ENCODE measurements around the gene COX6B1. TPM values are rescaled to one million over a fixed set of nuclear protein-coding genes. Genes with fewer than 3 reads are reported as not detected.
"Not testable (repeated sequence)": the region's sequence is repeated elsewhere in the genome, so short reads cannot be mapped to it uniquely, and the experiment has no call there.

The COX6B1 gene
- polyA plus RNA-seq, 4 donors = 224 to 359 (median 312) TPM

GRCh38 chr19:35663981-35664380 lies 15.9 kb downstream of the COX6B1 start:
- DNase-seq (ENCODE audit: low read depth in 4 of 4, low spot score in 3 of 4) = no peak

- DNase-seq (ENCODE audit: low read depth in 4 of 4, low spot score in 3 of 4) = no peak
Observed at GRCh38 chr19:35665157-35665556, 17.0 kb downstream of the COX6B1 start.

- no peak for DNase-seq (ENCODE audit: low read depth in 4 of 4, low spot score in 3 of 4)
Observed at GRCh38 chr19:35665604-35666003, 17.5 kb downstream of the COX6B1 start.

GRCh38 chr19:35666251-35666913 lies 18.3 kb downstream of the COX6B1 start, which contains the start of gene UPK1A:
Gene UPK1A, plus strand, starts transcription at chr19:35666517. Its CDS starts 296 bp downstream, at chr19:35666813.
- no peak for DNase-seq (ENCODE audit: low read depth in 4 of 4, low spot score in 3 of 4)

- DNase-seq (ENCODE audit: low read depth in 4 of 4, low spot score in 3 of 4) = no peak
Observed at GRCh38 chr19:35669566-35669965, 21.4 kb downstream of the COX6B1 start.

- DNase-seq (ENCODE audit: low read depth in 4 of 4, low spot score in 3 of 4) = no peak
Observed at GRCh38 chr19:35669974-35670373, 21.9 kb downstream of the COX6B1 start.

DNA sequence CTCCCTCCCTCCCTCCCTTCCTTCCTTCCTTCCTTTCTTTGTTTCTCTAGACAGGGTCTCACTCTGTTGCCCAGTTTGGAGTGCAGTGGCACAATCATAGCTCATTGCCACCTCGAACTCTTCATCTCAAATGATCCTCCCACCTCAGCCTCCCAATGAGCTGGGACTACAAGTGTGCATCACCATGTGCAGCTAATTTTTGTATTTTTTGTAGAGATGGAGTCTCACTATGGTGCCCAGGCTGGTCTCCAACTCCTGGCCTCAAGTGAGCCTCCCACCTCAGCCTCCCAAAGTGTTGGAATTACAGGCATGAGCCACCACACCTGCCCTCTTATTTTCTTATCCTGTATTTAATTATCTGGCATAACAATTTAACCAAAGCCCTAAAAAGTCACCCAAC lies 22.6 kb downstream of the COX6B1 start:
- no peak for DNase-seq (ENCODE audit: low read depth in 4 of 4, low spot score in 3 of 4)

DNA sequence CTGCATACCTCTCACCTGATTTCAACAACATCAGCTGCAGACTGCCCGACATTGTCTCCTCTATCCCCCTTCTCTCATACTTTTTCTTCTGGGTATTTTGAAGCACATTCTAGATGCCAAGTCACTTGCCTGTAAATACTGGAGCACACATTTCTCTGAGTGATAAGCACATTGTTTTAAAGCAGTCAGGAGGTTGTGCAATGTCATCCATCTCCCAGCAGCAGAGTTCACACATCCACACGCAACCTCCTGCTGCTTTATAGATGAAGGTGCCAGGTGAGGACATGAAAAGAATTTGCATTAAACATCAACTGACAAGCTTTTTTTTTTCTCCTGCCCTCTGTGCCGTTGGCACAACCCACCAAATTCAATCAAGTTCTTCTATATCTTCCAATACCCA lies 23.7 kb downstream of the COX6B1 start:
- no peak for DNase-seq (ENCODE audit: low read depth in 4 of 4, low spot score in 3 of 4)

DNA sequence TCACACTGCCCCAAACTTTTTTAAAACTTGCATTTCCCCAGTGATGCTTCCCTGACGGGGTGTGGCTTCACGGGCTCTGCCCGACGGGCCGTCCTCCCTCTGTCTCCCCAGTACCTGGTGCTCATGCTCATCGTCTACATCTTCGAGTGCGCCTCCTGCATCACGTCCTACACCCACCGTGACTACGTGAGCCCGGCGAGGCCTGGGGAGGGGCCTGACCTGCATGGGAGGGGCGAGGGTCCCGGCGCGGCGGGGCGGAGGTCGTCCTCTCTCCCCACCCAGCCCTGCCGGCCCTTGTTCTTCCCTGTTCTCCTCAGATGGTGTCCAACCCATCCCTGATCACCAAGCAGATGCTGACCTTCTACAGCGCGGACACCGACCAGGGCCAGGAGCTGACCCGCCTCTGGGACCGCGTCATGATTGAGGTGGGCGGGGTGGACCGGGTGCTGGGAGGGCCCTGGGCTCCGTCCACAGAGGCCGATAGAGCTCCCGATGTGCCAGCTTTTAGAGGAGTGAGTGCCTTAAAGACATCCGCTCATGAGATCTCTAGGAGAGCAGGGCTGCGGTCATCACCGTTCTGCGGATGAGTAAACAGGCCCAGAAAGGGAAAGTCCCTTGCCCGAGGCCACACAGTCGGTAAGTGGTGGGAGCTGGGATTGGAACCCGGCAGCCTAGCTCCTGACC lies 25.1 kb downstream of the COX6B1 start:
- no peak for DNase-seq (ENCODE audit: low read depth in 4 of 4, low spot score in 3 of 4)

DNA sequence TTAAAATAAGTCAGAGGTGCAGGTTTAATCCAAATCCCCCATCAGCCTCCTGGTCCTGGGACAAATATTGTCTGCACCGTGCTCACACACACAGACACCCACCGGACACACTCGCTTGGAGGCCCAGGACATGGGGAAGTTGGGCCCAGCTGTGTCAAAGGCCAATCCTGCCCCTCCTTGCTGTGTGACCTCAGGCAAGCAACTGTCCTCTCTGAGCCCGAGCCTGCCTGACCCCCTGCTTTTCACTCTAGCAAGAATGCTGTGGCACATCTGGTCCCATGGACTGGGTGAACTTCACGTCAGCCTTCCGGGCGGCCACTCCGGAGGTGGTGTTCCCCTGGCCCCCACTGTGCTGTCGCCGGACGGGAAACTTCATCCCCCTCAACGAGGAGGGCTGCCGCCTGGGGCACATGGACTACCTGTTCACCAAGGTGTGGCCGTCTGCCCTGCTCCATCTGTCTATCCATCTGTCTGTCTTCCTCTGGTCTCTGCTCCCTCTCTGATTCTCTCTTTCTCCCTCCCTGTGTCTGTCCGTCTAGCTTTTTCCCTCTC lies 27.5 kb downstream of the COX6B1 start:
- no peak for DNase-seq (ENCODE audit: low read depth in 4 of 4, low spot score in 3 of 4)

DNA sequence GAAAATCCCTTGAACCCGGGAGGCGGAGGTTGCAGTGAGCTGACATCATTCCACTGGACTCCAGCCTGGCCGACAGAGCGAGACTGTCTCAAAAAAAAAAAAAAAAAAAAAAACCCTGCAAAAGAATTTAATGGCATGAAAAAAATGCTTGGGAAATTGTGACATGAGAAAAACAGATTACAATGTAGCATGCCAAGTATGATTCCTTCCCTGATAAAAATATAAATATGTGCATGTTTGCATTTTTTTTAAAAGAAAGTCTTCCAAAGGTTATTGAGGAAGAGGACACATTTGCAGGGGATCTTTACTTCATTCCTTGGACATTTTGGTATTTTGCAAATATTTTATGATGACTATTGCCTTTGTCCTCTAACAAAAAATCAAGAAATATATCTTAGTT lies 41.7 kb downstream of the COX6B1 start:
- DNase-seq (ENCODE audit: low read depth in 4 of 4, low spot score in 3 of 4) = no peak

GRCh38 chr19:35691106-35691505 lies 43.0 kb downstream of the COX6B1 start:
- DNase-seq (ENCODE audit: low read depth in 4 of 4, low spot score in 3 of 4) = not testable (repeated sequence)

DNA sequence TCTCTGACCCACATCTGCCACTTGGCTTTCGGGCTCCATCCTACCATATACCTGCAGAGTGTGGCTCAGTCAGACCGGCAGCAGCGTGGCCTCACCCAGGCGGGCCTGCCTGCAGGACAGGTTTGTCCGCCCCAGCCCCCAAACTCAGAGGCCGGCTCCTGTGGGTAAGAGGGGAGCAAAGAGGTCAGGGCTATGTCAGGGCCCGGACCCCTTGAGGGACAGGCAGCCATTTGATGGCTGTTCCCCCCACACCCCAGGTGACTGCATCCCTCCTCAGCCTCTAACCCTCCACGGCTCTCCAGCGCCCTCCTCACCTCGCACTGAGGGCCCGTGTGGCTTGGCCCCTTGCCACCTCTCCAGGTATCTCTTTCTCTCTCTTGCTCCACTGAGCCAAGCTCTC lies 43.9 kb downstream of the COX6B1 start:
- no peak for DNase-seq (ENCODE audit: low read depth in 4 of 4, low spot score in 3 of 4)

DNA sequence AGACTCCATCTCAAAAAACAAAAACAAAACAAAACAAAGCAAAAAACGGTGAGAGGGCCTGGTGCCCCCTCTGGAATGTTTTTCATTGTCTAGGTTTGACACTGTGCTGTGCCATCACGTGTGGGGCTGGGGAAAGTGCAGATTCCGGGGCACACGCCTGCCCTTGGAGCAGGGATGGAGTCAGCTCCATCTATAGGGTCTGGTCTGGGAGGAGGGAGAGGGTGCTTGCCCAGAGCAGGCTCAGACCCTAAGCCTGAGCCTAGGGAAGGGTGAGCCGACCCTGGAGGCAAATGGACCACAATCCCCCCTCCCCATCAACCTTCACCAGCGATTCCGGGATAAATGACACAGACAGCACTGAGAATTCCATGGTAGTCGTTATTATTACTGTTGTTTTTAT lies 45.3 kb downstream of the COX6B1 start:
- DNase-seq (ENCODE audit: low read depth in 4 of 4, low spot score in 3 of 4) = no peak

DNA sequence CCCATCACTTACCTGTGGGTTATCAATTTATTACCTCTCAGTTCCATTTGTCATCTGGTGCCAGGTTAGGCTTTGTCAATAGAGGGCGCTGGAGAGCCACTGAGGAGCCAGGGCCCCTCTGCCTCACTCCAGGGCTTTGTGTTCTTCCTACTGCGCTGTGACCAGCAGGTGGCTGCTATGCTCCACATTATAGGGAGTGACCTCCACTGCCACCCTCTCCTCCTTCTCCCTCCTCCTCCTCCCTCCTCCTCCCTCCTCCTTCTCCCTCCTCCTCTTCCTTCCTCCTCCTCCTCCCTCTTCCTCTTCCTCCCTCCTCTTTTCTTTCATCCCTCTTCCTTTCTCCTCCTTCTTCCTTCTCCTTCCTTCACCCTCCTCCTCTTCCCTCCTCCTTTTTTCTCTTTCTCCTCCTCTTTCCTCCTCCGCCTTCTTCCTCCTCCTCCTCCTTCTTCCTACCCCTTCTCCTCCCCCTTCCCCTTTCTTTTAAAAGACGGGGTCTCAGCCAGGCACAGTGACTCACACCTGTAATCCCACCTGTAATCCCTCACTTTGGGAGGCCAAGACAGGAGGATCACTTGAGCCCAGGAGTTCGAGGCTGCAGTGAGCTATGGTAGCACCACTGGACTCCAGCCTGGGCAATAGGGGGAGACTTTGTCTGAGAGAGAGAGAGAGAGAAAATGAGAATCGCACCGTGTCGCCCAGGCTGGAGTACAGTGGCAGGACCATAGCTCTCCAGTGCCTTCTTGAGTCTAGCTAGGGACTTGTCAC lies 45.9 kb downstream of the COX6B1 start:
- DNase-seq (ENCODE audit: low read depth in 4 of 4, low spot score in 3 of 4) = peak; percentile 64 to 76 (median 71)

GRCh38 chr19:35695895-35696422 lies 47.8 kb downstream of the COX6B1 start:
- DNase-seq (ENCODE audit: low read depth in 4 of 4, low spot score in 3 of 4) = no peak

DNA sequence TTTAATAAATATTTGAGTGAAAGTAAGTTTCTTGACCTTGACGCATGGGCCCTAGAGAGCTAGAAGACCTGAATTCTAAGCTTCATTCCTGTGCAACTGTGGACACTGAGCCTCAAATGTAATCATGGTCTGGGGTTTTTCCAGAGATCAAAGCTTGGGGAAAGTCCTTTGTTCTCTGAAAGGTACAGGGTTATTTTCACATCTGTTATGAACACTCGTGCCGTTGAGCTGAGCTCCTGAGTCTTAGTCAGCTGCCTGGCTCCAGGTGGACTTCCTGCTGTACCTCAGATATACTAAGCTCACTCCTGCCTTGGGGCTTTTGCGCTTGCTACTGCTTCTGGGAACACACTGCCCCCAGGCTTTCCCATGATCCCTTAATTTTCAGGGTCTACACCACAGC lies 48.7 kb downstream of the COX6B1 start:
- DNase-seq (ENCODE audit: low read depth in 4 of 4, low spot score in 3 of 4) = no peak

DNA sequence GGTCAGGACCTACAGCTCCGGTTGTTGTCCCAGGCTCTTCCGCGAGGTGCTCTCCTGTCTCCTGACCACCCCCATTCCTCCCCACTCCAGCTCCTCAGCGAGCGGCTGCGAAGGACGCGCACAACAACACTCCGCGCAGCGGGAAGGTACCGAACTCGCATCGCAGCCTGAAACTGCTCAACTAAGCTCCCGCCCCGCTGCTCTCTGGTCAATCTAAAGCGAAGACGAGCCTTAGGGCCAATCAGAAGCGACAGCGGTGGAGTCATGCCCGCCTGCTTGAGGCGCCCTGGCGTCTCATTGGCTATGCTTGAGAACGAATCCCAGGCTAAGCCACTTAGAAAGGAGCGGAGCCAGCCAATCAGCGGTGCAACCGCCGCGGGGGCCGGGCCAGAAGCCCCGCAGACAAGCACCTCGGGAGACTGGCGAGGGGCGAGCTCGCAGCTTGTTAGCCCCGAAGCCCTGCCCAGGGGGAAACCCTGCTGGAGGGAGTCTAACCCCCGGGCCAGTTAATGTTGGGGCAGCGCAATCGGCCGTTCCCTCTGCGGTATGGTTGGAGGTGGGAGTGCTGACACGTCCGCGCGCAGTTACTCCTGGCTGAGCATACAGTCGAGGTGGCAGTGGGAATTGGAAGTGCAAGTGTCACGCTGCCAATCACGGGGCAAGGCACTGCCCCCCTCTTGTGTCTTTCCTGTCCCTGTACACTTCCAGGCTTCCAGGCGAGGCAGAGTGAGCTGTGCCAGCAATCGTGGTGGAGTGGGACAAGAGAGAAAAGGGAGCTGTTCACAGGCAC lies 54.3 kb downstream of the COX6B1 start:
- DNase-seq (ENCODE audit: low read depth in 4 of 4, low spot score in 3 of 4) = peak; percentile 84 to 96 (median 88)

DNA sequence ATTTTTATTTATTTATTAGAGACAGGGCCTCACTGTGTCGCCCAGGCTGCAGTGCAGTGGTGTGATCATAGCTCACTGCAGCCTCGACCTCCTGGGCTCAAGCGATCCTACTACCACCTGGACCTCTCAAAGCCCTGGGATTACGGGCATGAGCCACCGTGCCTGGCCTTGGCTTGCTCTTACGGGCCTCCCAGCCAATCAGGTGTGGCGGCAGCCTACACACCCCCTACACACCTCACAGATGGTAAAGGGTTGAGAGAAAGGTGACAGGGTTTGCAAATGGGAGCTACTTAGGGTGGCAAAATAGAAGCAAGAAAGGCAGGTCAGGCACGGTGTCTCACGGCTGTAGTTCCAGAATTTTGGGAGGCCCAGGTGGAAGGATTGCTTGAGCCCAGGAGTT lies 55.2 kb downstream of the COX6B1 start:
- no peak for DNase-seq (ENCODE audit: low read depth in 4 of 4, low spot score in 3 of 4)

DNA sequence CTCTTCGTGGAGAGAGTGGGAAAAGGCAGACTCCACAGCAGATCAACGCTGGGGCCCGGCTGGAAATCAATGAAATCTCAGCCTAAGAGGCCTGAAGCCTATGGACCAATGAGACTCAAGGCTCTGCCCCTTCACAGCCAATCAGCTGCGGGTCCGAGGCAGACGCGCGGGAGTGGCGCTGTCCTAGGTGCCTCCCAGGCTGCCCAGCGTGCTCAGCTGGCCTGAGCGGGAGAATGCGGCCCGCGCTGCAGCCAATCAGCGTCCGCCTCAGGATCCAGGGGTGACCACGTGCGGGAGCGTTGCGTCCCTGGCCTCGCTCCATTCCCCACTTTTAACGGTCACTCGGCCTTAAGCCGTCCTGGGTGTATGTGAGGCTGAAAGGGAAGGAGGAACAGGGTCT lies 56.1 kb downstream of the COX6B1 start, which contains the start of gene ZBTB32:
Gene ZBTB32, plus strand, starts transcription at position 341 of the 400 bp plus-strand sequence. CDS start 10,069 bp downstream, outside the sequence.
- DNase-seq (ENCODE audit: low read depth in 4 of 4, low spot score in 3 of 4) = no peak

All from left renal pelvis (tissue), 4 donors.